GM12875 (cell line): Measurements from ENCODE around the gene CELF2.

ENCODE experiments used
- H3K4me3 ChIP-seq: one replicate; pipeline ENCODE4 v1.5.1; 2011; ENCODE audit warnings: low read depth, low read length, control low read depth
- CTCF ChIP-seq: IDR thresholded peaks from 2 replicates; pipeline ENCODE4 v1.5.1; 2011; ENCODE audit warnings: low read depth, mild to moderate bottlenecking, control low read depth, inconsistent platforms, low read length, moderate library complexity, borderline replicate concordance; ENCODE audit not compliant: insufficient read depth

CELF2 gene

DNA sequence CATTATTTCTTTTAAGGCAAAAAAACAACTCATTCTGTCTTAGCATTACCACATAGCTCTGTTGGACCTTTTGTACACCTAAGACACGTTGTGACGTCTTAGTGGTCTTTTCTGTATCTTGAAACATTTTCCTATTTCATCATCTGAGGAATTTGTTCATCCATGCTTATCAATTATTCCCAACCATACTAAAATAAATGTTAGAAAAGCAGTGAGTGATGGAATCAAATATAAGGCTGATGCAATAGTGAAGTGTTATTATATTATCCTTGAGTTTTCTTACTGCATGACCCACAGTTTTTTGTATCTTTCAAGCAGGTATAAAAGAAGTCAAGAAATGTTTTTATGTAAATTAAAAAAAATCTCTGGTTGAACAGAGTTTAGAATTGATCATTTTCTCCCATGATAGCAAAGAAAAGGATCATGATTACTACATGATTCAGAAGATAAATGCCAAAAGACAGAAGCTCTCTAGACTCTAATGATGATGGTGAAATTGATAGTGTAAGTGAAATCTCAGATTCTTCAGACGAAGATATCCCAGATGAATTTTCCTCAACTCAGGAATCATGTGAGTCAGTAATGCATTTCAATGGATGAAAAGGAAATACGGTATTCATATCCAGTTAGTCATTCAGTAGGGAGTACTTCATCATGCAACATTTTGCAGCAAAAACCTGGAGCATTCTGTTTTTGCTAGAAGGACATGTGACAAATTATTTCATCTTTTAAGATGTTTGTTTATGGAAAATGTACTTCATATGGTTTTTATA is 51.4 kb downstream of the CELF2 start:
- H3K4me3 ChIP-seq = no peak overlapping the region
- TF ChIP-seq CTCF = no peak

GRCh38 chr10:11073410-11073809 is 55.7 kb downstream of the CELF2 start:
- no peak overlapping the region for H3K4me3 ChIP-seq
- TF ChIP-seq CTCF = no peak

GRCh38 chr10:11074536-11075267 is 57.0 kb downstream of the CELF2 start:
- TF ChIP-seq CTCF = no peak
- no peak overlapping the region for H3K4me3 ChIP-seq

GRCh38 chr10:11076221-11076620 is 58.5 kb downstream of the CELF2 start:
- no peak for TF ChIP-seq CTCF
- no peak overlapping the region for H3K4me3 ChIP-seq

- no peak for TF ChIP-seq CTCF
- H3K4me3 ChIP-seq = no peak overlapping the region
Measured at GRCh38 chr10:11080564-11080984, 62.9 kb downstream of the CELF2 start.

GRCh38 chr10:11081408-11081807 is 63.7 kb downstream of the CELF2 start:
- no peak overlapping the region for H3K4me3 ChIP-seq
- no peak for TF ChIP-seq CTCF

- TF ChIP-seq CTCF = no peak
- H3K4me3 ChIP-seq = no peak overlapping the region
Measured at GRCh38 chr10:11082526-11082925, 64.9 kb downstream of the CELF2 start.
